ENCODE measurements around the gene LSM12.
A peak's percentile ranks its signal among the peaks of the same experiment; 100 is the strongest.
"Not testable (repeated sequence)": the region's sequence is repeated elsewhere in the genome, so short reads cannot be mapped to it uniquely, and the experiment has no call there.

Gene LSM12

DNA sequence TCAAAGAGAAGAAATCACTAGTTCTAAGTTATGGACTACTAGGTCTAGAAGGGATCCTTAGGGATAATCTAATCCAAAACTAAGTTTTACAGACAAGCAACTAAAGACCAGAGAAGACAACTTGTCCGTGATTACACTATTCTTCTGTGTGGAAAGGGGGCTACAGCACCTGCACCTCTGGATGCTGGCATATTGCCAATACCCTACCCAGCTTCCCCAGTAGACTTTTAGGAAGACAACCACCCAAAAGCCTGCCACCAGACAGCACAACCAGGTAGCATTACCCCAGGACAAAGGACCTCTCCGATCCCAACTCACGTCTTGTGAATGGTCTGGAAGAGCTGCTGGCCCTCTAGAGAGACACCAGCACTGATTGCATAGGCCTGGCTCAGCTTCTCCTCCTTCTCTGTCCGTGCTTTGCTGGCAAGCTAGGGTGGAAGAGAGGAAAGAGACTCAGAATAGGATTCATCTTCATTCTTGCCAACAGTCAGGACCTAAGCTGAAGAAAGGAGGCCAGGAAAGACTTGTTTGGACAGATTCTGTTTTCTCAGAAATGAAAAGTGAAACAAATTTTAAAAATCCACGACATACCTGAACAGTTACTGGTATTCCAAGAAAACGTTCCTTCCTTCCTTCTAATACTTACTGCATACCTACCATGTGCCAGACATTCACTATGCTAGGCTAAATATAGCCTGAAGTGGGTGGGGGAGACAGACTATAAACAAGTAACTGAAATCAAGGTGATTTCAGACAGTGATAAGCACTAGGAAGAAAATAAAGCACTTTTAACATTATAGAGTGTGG lies 26.4 kb downstream of the LSM12 start:
- no peak for DNase-seq

DNA sequence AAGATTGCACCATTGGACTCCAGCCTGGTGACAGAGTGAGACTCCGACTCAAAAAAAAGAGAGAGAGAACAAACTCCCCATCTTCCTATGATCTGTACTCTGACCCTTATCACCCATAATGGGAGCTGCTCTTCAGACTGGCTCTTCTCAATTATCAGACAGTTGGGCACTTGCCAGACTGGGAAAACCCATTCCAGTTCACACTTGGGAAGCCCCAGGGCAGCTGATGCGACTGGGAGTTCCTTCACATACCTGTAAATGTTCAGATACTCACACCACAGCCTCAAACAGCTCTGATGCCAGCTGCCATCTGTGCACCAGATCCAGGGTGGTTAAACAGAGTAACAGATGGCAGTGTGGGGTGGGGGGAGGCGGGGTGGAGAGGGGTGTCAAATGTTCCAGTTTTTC lies 27.9 kb downstream of the LSM12 start:
- no peak for DNase-seq

- DNase-seq = no peak
These were observed 29.0 kb downstream of the LSM12 start for GRCh38 chr17:44037471-44037870.

- not testable (repeated sequence) for DNase-seq
These were observed 31.8 kb downstream of the LSM12 start for GRCh38 chr17:44034688-44035087.

GRCh38 chr17:44033861-44034408 lies 32.5 kb downstream of the LSM12 start:
- no peak for DNase-seq

DNA sequence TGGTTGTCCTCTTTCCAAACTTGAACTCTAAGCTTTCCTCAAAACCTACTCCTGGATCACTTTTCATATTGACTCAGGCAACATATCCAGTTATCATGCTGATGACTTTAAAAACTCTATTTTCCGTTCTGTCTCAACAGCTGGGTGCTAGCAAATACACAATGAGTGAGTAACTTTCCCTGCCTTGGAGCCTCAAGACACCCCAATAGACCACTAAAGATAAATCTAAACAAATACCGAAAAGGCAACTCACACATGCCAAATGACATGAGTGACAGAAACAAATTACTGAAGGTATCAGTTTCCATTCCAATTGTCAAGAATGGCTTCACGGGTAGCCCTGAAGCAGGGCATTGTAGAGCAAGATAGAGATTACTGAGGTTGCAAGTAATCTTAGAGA lies 36.0 kb downstream of the LSM12 start:
- no peak for DNase-seq

DNA sequence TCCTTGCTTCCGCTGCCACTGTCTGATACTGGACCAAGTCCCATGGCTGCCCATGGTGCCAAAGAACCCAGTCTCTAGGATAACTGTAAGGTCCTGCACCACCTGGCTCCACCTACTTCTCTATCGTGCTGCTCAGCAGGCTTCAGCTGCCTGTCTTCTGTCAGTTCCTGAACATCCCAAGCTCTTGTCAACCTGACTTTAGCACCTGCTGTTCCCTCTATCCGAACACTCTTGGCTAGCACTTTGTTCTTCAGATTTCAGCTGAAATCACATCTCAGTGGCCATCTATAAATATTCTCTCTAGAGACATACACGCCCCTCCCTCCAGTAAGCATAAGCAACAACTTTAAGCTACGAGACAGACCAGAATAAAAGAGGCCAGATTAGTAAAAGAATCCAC lies 36.7 kb downstream of the LSM12 start:
- no peak for DNase-seq

- no peak for DNase-seq
These were observed 41.6 kb downstream of the LSM12 start for GRCh38 chr17:44024853-44025252.

GRCh38 chr17:44024271-44024663 lies 42.2 kb downstream of the LSM12 start:
- no peak for DNase-seq

- DNase-seq = no peak
These were observed 42.8 kb downstream of the LSM12 start for GRCh38 chr17:44023545-44024270.

- no peak for DNase-seq
These were observed 44.2 kb downstream of the LSM12 start for GRCh38 chr17:44022246-44022645.

GRCh38 chr17:44021227-44021626 lies 45.2 kb downstream of the LSM12 start:
- not testable (repeated sequence) for DNase-seq

DNA sequence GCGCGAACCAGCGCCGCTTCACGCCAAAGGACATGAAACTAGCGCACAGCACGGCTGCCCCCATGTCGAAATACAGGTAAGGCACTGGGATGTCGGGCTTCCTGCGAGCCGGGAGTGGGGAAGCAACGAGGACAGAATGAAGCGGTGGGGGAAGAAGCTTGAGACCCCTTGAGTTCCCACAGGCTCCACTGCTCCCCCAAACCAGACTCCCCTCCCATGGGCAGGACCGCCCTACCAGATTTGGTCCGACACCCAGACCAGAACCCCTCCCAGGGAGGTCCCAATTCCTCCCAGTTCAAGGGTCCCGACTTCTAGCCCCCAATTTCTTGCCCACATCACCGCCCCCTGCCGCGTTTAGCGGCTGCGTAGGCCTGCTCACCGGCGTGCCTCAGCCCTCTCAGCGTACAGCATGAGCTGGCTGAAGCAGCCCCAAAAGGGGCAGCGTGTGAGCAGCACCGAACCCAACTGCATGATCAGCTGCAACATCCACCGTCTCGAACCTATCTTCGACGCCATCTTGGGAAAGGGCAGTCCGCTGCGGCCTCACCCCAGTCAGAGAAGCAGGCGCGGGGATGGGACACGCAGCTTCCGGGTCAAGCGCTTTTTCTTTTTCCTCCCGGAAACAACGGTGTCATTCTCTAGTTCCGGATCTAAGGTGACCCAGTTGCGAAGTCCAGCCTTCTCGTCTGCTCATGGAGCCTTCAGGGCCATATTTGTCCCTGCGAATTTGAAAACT lies 51.9 kb downstream of the LSM12 start, which contains the start of gene TMEM101:
TMEM101 (minus strand) TSS at position 527 of the 736 bp plus-strand sequence; CDS start at position 516, 11 bp downstream.
- peak; percentile 95 for DNase-seq

GRCh38 chr17:44014133-44014436 lies 52.4 kb downstream of the LSM12 start:
- DNase-seq = no peak

DNA sequence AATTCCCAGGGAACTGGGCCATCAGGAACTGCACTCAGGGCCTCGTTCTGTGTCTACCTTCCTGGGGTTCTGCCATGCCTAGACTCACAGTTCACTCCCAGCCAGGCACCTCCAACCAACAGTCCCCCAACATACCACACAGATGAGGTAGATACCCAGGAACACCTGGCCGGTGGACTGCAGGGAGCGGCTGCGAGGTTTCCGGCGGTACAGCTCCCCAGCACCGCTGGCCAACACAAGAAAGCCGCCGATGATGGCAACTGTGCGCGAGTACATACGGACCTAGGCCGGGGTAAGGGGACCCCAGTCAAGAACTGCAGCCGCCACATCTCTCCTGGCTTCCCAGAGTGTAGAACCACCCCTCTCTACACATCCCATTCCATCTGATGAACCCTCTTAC lies 53.6 kb downstream of the LSM12 start:
- no peak for DNase-seq

DNA sequence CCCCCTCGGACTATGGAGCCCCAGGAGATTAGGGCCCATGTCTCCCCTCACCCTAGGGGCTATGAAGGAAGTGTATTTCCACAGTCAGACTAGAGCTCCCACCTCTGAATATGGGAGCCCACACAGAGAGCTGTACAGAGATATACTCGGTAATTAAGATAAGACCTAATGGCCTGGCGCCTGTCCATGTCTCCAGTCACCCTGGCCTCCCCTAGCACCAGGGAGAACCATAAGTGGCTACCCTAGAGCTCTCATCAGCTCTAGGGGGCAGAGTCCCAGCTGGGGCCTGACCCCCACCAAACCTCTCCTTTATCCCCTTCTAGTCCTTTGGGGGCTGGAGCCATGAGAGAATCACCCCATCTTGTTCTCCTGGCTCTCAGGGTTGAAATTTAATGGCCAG lies 54.1 kb downstream of the LSM12 start:
- DNase-seq = no peak

DNA sequence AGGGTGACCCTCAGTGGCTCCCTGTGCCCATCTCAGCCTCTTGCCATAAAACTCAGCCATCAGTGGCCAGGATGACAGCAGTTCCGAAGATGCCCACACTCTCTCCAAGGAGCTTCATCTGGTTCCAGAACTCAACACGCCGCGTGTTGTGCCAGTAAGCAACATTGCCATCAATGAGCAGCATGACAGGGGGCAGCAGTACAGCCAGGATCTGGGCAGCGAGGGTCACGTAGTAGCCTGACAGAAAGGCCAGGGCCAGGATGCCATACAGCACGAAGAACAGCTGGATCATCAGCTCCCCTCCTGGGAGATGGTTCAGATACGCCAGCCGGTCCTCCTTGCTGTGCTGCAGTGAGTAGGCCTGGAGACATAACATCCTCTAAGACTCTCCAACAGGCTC lies 54.6 kb downstream of the LSM12 start:
- no peak for DNase-seq

DNA sequence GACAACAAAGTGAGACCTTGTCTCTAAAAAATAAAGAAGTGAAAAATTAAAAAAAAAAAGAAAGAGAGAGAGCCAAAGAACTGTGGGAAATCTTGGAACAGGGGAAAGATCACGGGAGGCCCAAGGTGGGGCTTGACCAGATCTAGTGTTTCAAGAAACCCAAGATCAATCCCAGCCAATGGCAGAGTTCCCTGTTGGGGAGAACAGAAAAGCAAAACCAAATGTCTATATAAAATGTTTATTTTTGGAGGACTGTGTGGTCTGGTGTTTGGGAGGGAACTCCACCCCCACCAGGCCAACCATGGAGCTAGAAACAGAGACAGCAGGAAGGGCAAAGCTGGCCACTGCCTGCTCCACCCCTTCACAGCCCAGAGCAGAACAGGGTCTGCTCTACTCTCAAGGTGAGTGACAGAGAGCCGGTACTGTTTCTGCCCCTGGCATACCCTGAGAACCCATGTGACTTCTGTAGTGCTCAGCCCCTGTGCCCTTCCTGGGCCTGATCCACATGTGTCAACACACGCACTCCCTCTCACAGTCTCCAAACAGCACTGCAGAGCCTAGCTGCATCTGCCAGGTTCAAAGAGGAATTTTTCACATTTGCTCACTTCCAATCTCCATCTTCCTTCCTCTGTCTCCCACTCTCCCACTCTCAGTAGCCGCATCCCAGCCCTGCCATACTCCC lies 55.4 kb downstream of the LSM12 start:
- no peak for DNase-seq

- no peak for DNase-seq
These were observed 58.1 kb downstream of the LSM12 start for GRCh38 chr17:44008205-44008909.

DNA sequence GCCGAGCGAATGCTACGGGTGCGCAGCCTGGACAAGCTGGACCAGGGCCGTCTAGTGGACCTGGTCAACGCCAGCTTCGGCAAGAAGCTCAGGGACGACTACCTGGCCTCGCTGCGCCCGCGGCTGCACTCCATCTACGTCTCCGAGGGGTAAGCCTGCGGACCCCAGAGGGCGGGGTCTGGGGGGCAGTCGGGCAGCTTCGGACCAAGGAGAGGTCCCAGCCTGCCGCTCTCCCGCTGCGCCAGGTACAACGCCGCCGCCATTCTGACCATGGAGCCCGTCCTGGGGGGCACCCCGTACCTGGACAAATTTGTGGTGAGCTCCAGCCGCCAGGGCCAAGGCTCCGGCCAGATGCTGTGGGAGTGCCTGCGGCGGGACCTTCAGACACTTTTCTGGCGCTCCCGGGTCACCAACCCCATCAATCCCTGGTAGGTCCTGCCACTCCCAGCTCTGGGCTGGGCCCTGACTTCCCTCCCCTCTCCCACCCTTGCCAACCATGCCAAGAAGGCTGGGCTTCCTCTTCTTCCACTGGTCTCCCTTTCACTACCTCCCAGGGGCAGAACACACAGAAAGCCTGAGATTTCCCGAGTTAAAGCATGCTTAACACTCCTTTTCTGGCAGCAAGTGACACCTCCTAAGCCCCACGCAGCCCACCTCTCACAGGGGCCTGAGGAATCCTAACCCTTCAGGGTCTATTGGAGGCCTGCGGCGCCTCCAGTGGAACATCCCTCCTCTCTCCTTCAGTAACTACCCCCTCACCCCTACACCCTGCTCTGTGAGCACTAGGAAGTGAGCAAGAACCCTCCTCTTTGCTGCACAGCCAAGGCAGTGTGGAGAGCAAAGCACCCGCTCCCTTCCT lies 58.9 kb downstream of the LSM12 start:
- DNase-seq = no peak
